Stimulated activated naive CD4-positive, alpha-beta T cell (primary cell): ENCODE data around the gene ITPKB.

Source experiments
- DNase-seq, 6 experiments: peaks; one replicate each; lab custom pipeline; 2025; lab: John Stamatoyannopoulos, UW

The ITPKB gene

GRCh38 chr1:226686440-226687425 lies 52.3 kb downstream of the ITPKB start:
- peak in 1 of 6 experiments; percentile 25 for DNase-seq

GRCh38 chr1:226685196-226685820 lies 53.8 kb downstream of the ITPKB start:
- DNase-seq = no peak

DNA sequence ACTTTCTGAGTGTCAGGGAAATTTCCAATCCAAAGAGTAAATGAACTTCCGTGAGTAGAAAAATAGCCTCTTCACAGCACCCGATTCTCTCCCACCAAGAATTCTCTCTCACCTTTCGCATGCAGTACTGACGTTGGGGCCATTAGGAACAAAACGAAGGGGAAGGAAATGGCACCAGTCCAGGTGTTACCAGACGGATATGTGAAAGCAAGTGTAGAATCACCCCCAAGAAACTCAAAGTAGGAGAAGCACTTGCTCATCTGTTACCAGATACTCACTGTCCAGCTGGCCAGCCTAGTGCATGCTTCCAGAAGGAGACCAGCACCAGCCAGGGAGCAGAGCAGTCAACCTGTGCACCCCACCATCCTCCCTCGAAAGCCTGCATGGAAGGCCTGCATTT lies 55.1 kb downstream of the ITPKB start:
- DNase-seq = no peak

- no peak for DNase-seq
Measured at GRCh38 chr1:226682871-226683814, 55.9 kb downstream of the ITPKB start.

GRCh38 chr1:226681652-226682493 lies 57.2 kb downstream of the ITPKB start:
- no peak for DNase-seq

- DNase-seq = no peak
Measured at GRCh38 chr1:226680653-226681052, 58.4 kb downstream of the ITPKB start.

- peak; percentile 62 to 86 (median 76) for DNase-seq
Measured at GRCh38 chr1:226679853-226680516, 59.1 kb downstream of the ITPKB start.

GRCh38 chr1:226679262-226679661 lies 59.8 kb downstream of the ITPKB start:
- DNase-seq = no peak

GRCh38 chr1:226678701-226679100 lies 60.4 kb downstream of the ITPKB start:
- peak in 1 of 6 experiments; percentile 29 for DNase-seq

- DNase-seq = no peak
Measured at GRCh38 chr1:226678251-226678650, 60.8 kb downstream of the ITPKB start.

DNA sequence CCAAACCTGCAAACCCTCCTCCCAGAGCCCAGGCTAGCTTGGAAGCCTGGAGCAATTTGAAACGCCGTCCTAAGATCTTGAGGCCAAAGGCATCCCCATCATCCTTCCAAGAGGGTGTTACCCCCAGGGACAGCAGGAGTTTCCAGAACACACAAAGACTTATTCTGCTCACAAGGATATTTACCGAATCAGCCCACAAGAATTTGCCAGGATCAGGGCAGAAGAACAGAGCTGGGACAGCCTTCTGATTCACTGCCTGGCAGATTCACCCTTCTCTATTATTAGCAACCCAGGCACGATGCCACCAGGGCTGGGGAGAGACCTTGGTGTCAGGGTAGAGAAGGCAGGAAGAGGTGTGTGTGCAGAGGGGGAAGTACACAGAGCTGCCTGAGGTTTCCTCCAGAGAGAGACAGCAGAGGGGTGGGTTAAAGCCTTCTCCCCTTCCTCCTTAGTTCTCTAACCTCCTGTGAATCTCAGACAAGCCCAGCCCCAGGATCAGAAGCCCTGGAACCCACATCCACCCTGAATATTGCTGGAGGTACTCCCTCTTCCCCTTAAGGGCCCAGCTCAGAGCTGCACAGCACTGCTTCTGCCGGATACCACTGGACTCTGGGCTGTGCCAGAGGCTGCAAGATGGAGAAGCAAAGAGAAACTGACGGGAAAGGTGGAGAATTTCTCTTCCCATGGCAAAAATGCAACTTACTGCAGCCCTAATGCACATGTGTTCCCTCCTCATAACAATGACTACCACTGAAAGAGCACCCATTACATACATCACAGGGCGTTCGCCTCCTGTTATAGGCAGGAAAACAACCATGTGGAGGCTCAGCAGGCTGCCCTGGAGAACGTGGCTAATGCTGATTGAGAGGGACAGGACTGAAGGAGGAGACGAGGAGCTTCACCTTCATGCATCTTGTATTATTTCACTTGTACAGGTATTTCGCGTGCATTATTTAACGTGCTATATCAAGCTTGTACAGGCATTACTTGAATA lies 61.8 kb downstream of the ITPKB start:
- peak; percentile 63 to 77 (median 76) for DNase-seq

DNA sequence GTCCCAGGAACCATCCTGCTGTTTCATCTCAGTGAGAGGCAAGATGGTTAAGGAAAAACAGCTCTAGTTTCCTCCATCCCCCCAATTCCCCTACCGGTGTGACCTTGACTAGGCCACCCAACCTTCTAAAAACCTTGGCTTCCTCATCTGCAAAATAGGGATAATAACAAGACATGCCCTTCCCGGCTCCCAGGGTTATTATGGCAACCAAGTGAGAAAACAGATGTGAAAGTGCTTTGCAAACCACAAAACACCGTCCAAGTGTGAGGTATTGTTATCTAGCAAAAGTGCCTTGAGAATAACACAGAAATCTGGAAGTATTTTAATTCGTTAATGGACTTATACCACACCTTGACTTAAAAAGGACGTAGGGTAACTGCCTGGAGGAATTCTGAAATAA lies 62.7 kb downstream of the ITPKB start:
- no peak for DNase-seq

- peak in 1 of 6 experiments; percentile 31 for DNase-seq
Measured at GRCh38 chr1:226675715-226676357, 63.2 kb downstream of the ITPKB start.

GRCh38 chr1:226674892-226675714 lies 64.0 kb downstream of the ITPKB start:
- DNase-seq = peak; percentile 67 to 94 (median 86)

GRCh38 chr1:226672339-226672762 lies 66.7 kb downstream of the ITPKB start:
- DNase-seq = no peak

- no peak for DNase-seq
Measured at GRCh38 chr1:226671277-226671676, 67.8 kb downstream of the ITPKB start.

DNA sequence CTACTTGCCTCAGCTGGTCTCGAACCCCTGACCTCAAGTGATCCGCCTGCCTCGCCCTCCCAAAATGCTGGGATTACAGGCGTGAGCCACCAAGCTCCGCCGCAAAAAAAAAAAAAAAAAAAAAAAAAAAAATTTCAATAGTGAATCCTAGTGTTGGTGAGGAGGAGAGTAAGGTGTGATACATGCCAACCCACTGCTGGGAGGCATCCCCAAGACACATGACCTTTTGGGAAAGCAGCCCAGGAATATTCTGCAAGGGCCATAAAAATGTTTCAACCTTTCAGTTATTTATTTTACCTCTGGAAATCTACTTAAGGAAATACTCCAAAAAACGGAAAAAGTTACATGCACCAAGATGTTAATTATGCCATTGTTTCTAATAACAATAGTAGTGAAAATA lies 69.0 kb downstream of the ITPKB start:
- no peak for DNase-seq

GRCh38 chr1:226668173-226668560 lies 70.9 kb downstream of the ITPKB start:
- DNase-seq = no peak
